Renal pelvis (tissue), 12 donors: ENCODE measurements around the gene HLA-DRB5. TPM values are rescaled to one million over a fixed set of nuclear protein-coding genes. Genes with fewer than 3 reads are reported as not detected.
A peak's percentile ranks its signal among the peaks of the same experiment; 100 is the strongest.
"Not testable (repeated sequence)": the region's sequence is repeated elsewhere in the genome, so short reads cannot be mapped to it uniquely, and the experiment has no call there.

Experiments used
- DNase-seq: peaks from one replicate; pipeline ENCODE4 v3.0.0-alpha.2; 2013
- long read RNA-seq, 16 experiments: transcript quantifications; one replicate each; lab custom pipeline, GENCODE V29; 2026
- polyA plus RNA-seq, 3 donors: library from polyadenylated mRNA; unstranded; fragments of 120-200 nt; gene quantifications; one replicate each; pipeline ENCODE4 v1.2.1, GENCODE V29; 2013; ENCODE audit not compliant: insufficient read length in 3 of 3

Gene HLA-DRB5
- 10 to 100 TPM in 2 of 3 donors, 1 to 10 TPM in 1; 2.3 to 30.7 (median 26.6) TPM for polyA plus RNA-seq
- long read RNA-seq, donor 1, partial matches to known transcripts: 0 of 1 reads
- long read RNA-seq, donor 1, other reads (novel, unspliced or antisense): 0 of 1 reads
- long read RNA-seq, donor 2, transcript HLA-DRB5-201 (6 exons, 1,260 nt): major isoform, 9 of 16 reads
- long read RNA-seq, donor 2, partial matches to known transcripts: 7 of 16 reads
- long read RNA-seq, donor 2, other reads (novel, unspliced or antisense): 0 of 16 reads
- long read RNA-seq, donor 3: 0 reads
- long read RNA-seq, donor 4, transcript HLA-DRB5-201 (6 exons, 1,260 nt): major isoform, 11 of 42 reads
- long read RNA-seq, donor 4, partial matches to known transcripts: 24 of 42 reads
- long read RNA-seq, donor 4, other reads (novel, unspliced or antisense): 7 of 42 reads
- long read RNA-seq, donor 5, transcript HLA-DRB5-201 (6 exons, 1,260 nt): major isoform, 5 of 11 reads
- long read RNA-seq, donor 5, partial matches to known transcripts: 6 of 11 reads
- long read RNA-seq, donor 5, other reads (novel, unspliced or antisense): 0 of 11 reads
- long read RNA-seq, donor 6, transcript HLA-DRB5-201 (6 exons, 1,260 nt): major isoform, 15 of 26 reads
- long read RNA-seq, donor 6, partial matches to known transcripts: 11 of 26 reads
- long read RNA-seq, donor 6, other reads (novel, unspliced or antisense): 0 of 26 reads
- long read RNA-seq, donor 7, partial matches to known transcripts: 5 of 15 reads
- long read RNA-seq, donor 7, other reads (novel, unspliced or antisense): 10 of 15 reads
- long read RNA-seq, donor 8: 0 reads
- long read RNA-seq, donor 9, partial matches to known transcripts: 8 of 8 reads
- long read RNA-seq, donor 9, other reads (novel, unspliced or antisense): 0 of 8 reads
- long read RNA-seq, donor 10: 0 reads
- long read RNA-seq, donor 11: 0 reads
- long read RNA-seq, donor 12, transcript HLA-DRB5-201 (6 exons, 1,260 nt): major isoform, 11 of 28 reads
- long read RNA-seq, donor 12, partial matches to known transcripts: 17 of 28 reads
- long read RNA-seq, donor 12, other reads (novel, unspliced or antisense): 0 of 28 reads
- long read RNA-seq, donor 13: 0 reads
- long read RNA-seq, donor 14, partial matches to known transcripts: 0 of 2 reads
- long read RNA-seq, donor 14, other reads (novel, unspliced or antisense): 0 of 2 reads
- long read RNA-seq, donor 15, transcript HLA-DRB5-201 (6 exons, 1,260 nt): major isoform, 6 of 35 reads
- long read RNA-seq, donor 15, partial matches to known transcripts: 22 of 35 reads
- long read RNA-seq, donor 15, other reads (novel, unspliced or antisense): 7 of 35 reads
- long read RNA-seq, donor 16: 0 reads

- DNase-seq: no peak
These were observed at the start of gene HLA-DRB5 for GRCh38 chr6:32529697-32530430. TSS of gene HLA-DRB5 (minus strand) at chr6:32530287. CDS start at chr6:32530224, 63 bp downstream.

- DNase-seq: no peak
These were observed 48.9 kb upstream of the HLA-DRB5 start for GRCh38 chr6:32578962-32579361.

GRCh38 chr6:32577493-32577892, 47.4 kb upstream of the HLA-DRB5 start:
- not testable (repeated sequence) for DNase-seq

GRCh38 chr6:32576250-32576649, 46.2 kb upstream of the HLA-DRB5 start:
- no peak for DNase-seq

- DNase-seq: no peak
These were observed 40.3 kb upstream of the HLA-DRB5 start for GRCh38 chr6:32570363-32570905.

GRCh38 chr6:32568561-32568960, 38.5 kb upstream of the HLA-DRB5 start:
- DNase-seq: no peak

- DNase-seq: no peak
These were observed 36.9 kb upstream of the HLA-DRB5 start for GRCh38 chr6:32566957-32567356.

GRCh38 chr6:32565511-32565910, 35.4 kb upstream of the HLA-DRB5 start:
- DNase-seq: no peak

- DNase-seq: no peak
These were observed 32.9 kb upstream of the HLA-DRB5 start for GRCh38 chr6:32562940-32563339.

GRCh38 chr6:32559747-32560146, 29.7 kb upstream of the HLA-DRB5 start:
- no peak for DNase-seq

- DNase-seq: no peak
These were observed 28.5 kb upstream of the HLA-DRB5 start for GRCh38 chr6:32558426-32559057.

GRCh38 chr6:32554116-32554965, 24.3 kb upstream of the HLA-DRB5 start:
- peak; percentile 9 for DNase-seq

- no peak for DNase-seq
These were observed 23.1 kb upstream of the HLA-DRB5 start for GRCh38 chr6:32553037-32553742.

GRCh38 chr6:32551410-32551809, 21.3 kb upstream of the HLA-DRB5 start:
- no peak for DNase-seq

- no peak for DNase-seq
These were observed 9.8 kb upstream of the HLA-DRB5 start for GRCh38 chr6:32539839-32540238.

GRCh38 chr6:32530431-32530793, 325 bp upstream of the HLA-DRB5 start:
- DNase-seq: not testable (repeated sequence)

GRCh38 chr6:32522302-32523047, 7.6 kb downstream of the HLA-DRB5 start:
- DNase-seq: no peak

- no peak for DNase-seq
These were observed 10.2 kb downstream of the HLA-DRB5 start for GRCh38 chr6:32519910-32520258.
